Muscle of arm (tissue), 12 donors: ENCODE measurements around the gene DLGAP4. TPM values are rescaled to one million over a fixed set of nuclear protein-coding genes. Genes with fewer than 3 reads are reported as not detected.
A peak's percentile ranks its signal among the peaks of the same experiment; 100 is the strongest.
"Not testable (repeated sequence)": the region's sequence is repeated elsewhere in the genome, so short reads cannot be mapped to it uniquely, and the experiment has no call there.

Experiments used
- DNase-seq: peaks from one replicate; pipeline ENCODE4 v3.0.0-alpha.2; 2013
- polyA plus RNA-seq, 12 donors: library from polyadenylated mRNA; unstranded; fragments of 120-200 nt; gene quantifications; one replicate each; pipeline ENCODE4 v1.2.1, GENCODE V29; 2013; ENCODE audit not compliant: insufficient read length in 12 of 12

Gene DLGAP4
- polyA plus RNA-seq, 12 donors, result 43.9 to 79.6 (median 48.3) TPM; not detected in 1

GRCh38 chr20:36563374-36563773 lies 257.2 kb downstream of the DLGAP4 start:
- DNase-seq, result no peak

- DNase-seq, result not testable (repeated sequence)
These were observed 258.1 kb downstream of the DLGAP4 start for GRCh38 chr20:36564078-36564725.

GRCh38 chr20:36564726-36565121 lies 258.6 kb downstream of the DLGAP4 start:
- not testable (repeated sequence) for DNase-seq

GRCh38 chr20:36565520-36565919 lies 259.4 kb downstream of the DLGAP4 start:
- no peak for DNase-seq

- no peak for DNase-seq
These were observed 263.8 kb downstream of the DLGAP4 start for GRCh38 chr20:36569847-36570429.

- DNase-seq, result no peak
These were observed 265.7 kb downstream of the DLGAP4 start for GRCh38 chr20:36571564-36572504.

GRCh38 chr20:36572701-36573102 lies 266.6 kb downstream of the DLGAP4 start:
- no peak for DNase-seq

- DNase-seq, result peak; percentile 79
These were observed 267.1 kb downstream of the DLGAP4 start, which contains the start of gene TGIF2 for GRCh38 chr20:36573103-36573797. Gene TGIF2 (plus strand): TSS chr20:36573597. CDS start chr20:36578775, 5,178 bp downstream.

GRCh38 chr20:36573798-36574365 lies 267.7 kb downstream of the DLGAP4 start:
- peak; percentile 43 for DNase-seq

GRCh38 chr20:36574366-36575135 lies 268.4 kb downstream of the DLGAP4 start:
- DNase-seq, result peak; percentile 40

- no peak for DNase-seq
These were observed 269.9 kb downstream of the DLGAP4 start for GRCh38 chr20:36576081-36576445.

Other genes with a start within 250 kb of the DLGAP4 start
- gene EPB41L1, start 151.6 kb upstream of the DLGAP4 start, polyA plus RNA-seq, result 10 to 100 TPM in 11 of 12 donors, not detected in 1; 20.0 to 42.1 (median 23.3) TPM
- gene AAR2, start 69.9 kb upstream of the DLGAP4 start, polyA plus RNA-seq, result 10 to 100 TPM in 11 of 12 donors, not detected in 1; 17.0 to 32.2 (median 25.4) TPM
- 1,000 to 10,000 TPM in 1 of 12 donors, 100 to 1,000 TPM in 11; 261 to 1,144 (median 519) TPM for gene MYL9, start 235.2 kb downstream of the DLGAP4 start, polyA plus RNA-seq